B cell (primary cell): ENCODE data around the gene TIGD1. TPM values are rescaled to one million over a fixed set of nuclear protein-coding genes. Genes with fewer than 3 reads are reported as not detected.

Experiments used
- ATAC-seq: fragments of 200-7000 bp; cut with Tn5 transposase; one replicate; pipeline ENCODE4 v1.10.0; 2021; ENCODE audit warnings: low read depth, mild to moderate bottlenecking, moderate number of reproducible peaks, moderate library complexity
- CTCF ChIA-PET: fragments of 350-600 bp; sonication (Branson Sonifier 250); formaldehyde crosslinking; loops from one replicate; lab custom pipeline; 2021; ENCODE audit warnings: antibody characterized with exemption, inconsistent platforms; lab: Charles Lee
- POLR2A ChIA-PET: fragments of 350-600 bp; sonication (Branson Sonifier 250); formaldehyde crosslinking; loops from one replicate; lab custom pipeline; 2021; ENCODE audit warnings: antibody characterized with exemption; lab: Charles Lee
- DNase-seq: peaks from one replicate; pipeline ENCODE4 v3.0.0; 2013
- H2AFZ ChIP-seq: 2 replicates; pipeline ENCODE4 v1.6.1; 2012; ENCODE audit warnings: mild to moderate bottlenecking, low read depth, low read length; ENCODE audit not compliant: insufficient read depth, poor library complexity, severe bottlenecking
- H3K27ac ChIP-seq, 2 donors: 1 replicate in 1 of 2; 2 replicates in 1 of 2; pipeline ENCODE4 v1.5.1; 2012 to 2013; ENCODE audit warnings: low read length in 2 of 2, mild to moderate bottlenecking in 2 of 2, moderate library complexity in 1 of 2
- H3K27me3 ChIP-seq, 4 experiments: fragments of 200-600 bp in 1 of 4; sonication (generic) in 1 of 4; replicated peaks in 1 of 4; 1 replicate in 2 of 4; 2 replicates in 2 of 4; pipeline versions ENCODE4 v1.6.1 to v1.7.0; 2013 to 2016; ENCODE audit warnings: low read length in 3 of 4, mild to moderate bottlenecking in 2 of 4, mixed read lengths in 1 of 4, moderate library complexity in 1 of 4; ENCODE audit not compliant: insufficient read depth in 4 of 4, control insufficient read depth in 3 of 4; ENCODE audit errors: control extremely low read depth in 1 of 4
- H3K36me3 ChIP-seq, 2 experiments: replicated peaks in 1 of 2; 1 replicate in 1 of 2; 2 replicates in 1 of 2; pipeline versions ENCODE4 v1.6.1 to v1.7.1; 2013; ENCODE audit warnings: low read length in 1 of 2; ENCODE audit not compliant: insufficient read depth in 2 of 2, control insufficient read depth in 1 of 2; ENCODE audit errors: control extremely low read depth in 1 of 2, extremely low read depth in 1 of 2
- H3K4me1 ChIP-seq, 2 donors: fragments of 200-600 bp in 1 of 2; sonication (generic) in 1 of 2; 1 replicate in 1 of 2; 2 replicates in 1 of 2; pipeline versions ENCODE4 v1.5.1 to v1.6.1; 2013 to 2017; ENCODE audit warnings: low read length in 2 of 2; ENCODE audit not compliant: control insufficient read depth in 2 of 2, insufficient read depth in 2 of 2
- H3K4me2 ChIP-seq: replicated peaks from 2 replicates; pipeline ENCODE3; 2012; ENCODE audit warnings: mild to moderate bottlenecking, low read depth, low read length; ENCODE audit not compliant: poor library complexity, severe bottlenecking
- H3K4me3 ChIP-seq, 5 experiments: fragments of 200-600 bp in 1 of 5; sonication (generic) in 1 of 5; 1 replicate in 3 of 5; 2 replicates in 2 of 5; pipeline versions ENCODE4 v1.5.1 to v1.7.0; 2011 to 2016; ENCODE audit warnings: low read length in 4 of 5, mild to moderate bottlenecking in 4 of 5, low read depth in 2 of 5, control low read depth in 1 of 5, moderate library complexity in 1 of 5; ENCODE audit not compliant: insufficient read depth in 1 of 5; ENCODE audit errors: control extremely low read depth in 1 of 5, extremely low read depth in 1 of 5
- H3K79me2 ChIP-seq: fragments of 200-600 bp; sonication (generic); one replicate; pipeline ENCODE4 v1.6.0; 2016; ENCODE audit warnings: low read length; ENCODE audit not compliant: control insufficient read depth, insufficient read depth
- H3K9ac ChIP-seq: fragments of 200-600 bp; sonication (generic); 2 replicates; pipeline ENCODE4 v1.6.1; 2017; ENCODE audit warnings: mild to moderate bottlenecking, low read length, moderate library complexity
- H3K9me3 ChIP-seq, 3 donors: one replicate each; pipeline versions ENCODE4 v1.6.1 to v1.7.1; 2013; ENCODE audit warnings: low read length in 2 of 3; ENCODE audit not compliant: control insufficient read depth in 2 of 3, insufficient read depth in 1 of 3; ENCODE audit errors: control extremely low read depth in 1 of 3
- H4K20me1 ChIP-seq: 2 replicates; pipeline ENCODE4 v1.6.0; 2012; ENCODE audit warnings: mild to moderate bottlenecking, low read length; ENCODE audit not compliant: insufficient read depth, control insufficient read depth, poor library complexity, severe bottlenecking
- H3K27ac Mint-ChIP-seq: one replicate; pipeline ENCODE4 v1.8.0; 2021; ENCODE audit warnings: mixed read lengths
- H3K27me3 Mint-ChIP-seq: one replicate; pipeline ENCODE4 v1.8.0; 2021; ENCODE audit warnings: mixed read lengths
- H3K4me1 Mint-ChIP-seq: one replicate; pipeline ENCODE4 v1.8.0; 2021; ENCODE audit warnings: mixed read lengths
- H3K4me3 Mint-ChIP-seq: one replicate; pipeline ENCODE4 v1.8.0; 2021; ENCODE audit warnings: mixed read lengths
- H3K9me3 Mint-ChIP-seq: one replicate; pipeline ENCODE4 v1.8.0; 2022; ENCODE audit warnings: mixed read lengths; ENCODE audit not compliant: insufficient read depth
- EZH2 ChIP-seq: IDR thresholded peaks from 2 replicates; pipeline ENCODE4 v1.6.1; 2012; ENCODE audit warnings: borderline replicate concordance, low read depth, mild to moderate bottlenecking, moderate library complexity, low read length; ENCODE audit not compliant: insufficient read depth, poor library complexity, severe bottlenecking
- WGBS: methylation state at CpG from one replicate; pipeline ENCODE4 v1.1.5; 2013; ENCODE audit warnings: missing lambda C conversion rate; ENCODE audit not compliant: insufficient coverage; 5-methylcytosine and 5-hydroxymethylcytosine counted together
- intact Hi-C: fragments of 100-400 bp; cut with micrococcal nuclease; formaldehyde crosslinking; loops from one replicate; pipeline ENCODE4 v1.10.0; 2022
- polyA plus RNA-seq: library from polyadenylated mRNA; depleted of rRNA; stranded (reverse); fragments of >200 nt; gene quantifications from 2 replicates; pipeline ENCODE4 v1.2.3, GENCODE V29; 2012
- total RNA-seq, 2 donors: library from RNA; stranded (reverse); fragments of 120-200 nt in 1 of 2; gene quantifications; 1 replicate in 1 of 2; 2 replicates in 1 of 2; pipeline versions ENCODE4 v1.2.3 to v1.2.4, GENCODE V29; 2013 to 2022
- TF ChIP-seq, protein P1 (sequence below): fragments of 200-600 bp; IDR thresholded peaks from one replicate; pipeline ENCODE4 v1.8.0; 2022; ENCODE audit warnings: antibody characterized with exemption, mild to moderate bottlenecking

Gene TIGD1
- total and polyA plus RNA-seq, 2 donors (not counting 1 experiment from before 2014, with no cell fraction given), result 7.6 to 13.6 TPM

- H3K4me2 ChIP-seq, result no peak overlapping the region
- no peaks in the 10 kb centered on the region for H3K4me1 ChIP-seq
- no peak overlapping the region for H3K4me3 ChIP-seq
- H3K79me2 ChIP-seq, result no peaks in the 10 kb centered on the region
- DNase-seq (no peak), ATAC-seq (no peak)
- Mint-ChIP-seq H3K27me3 (no peaks in the 10 kb centered on the region), H3K4me3 (no peak overlapping the region), H3K27ac (no peak overlapping the region), H3K9me3 (no peaks in the 10 kb centered on the region), H3K4me1 (peaks cover 3% of the 10 kb centered on the region)
- no peaks in the 10 kb centered on the region for H4K20me1 ChIP-seq
- intact Hi-C loops, result no loop called here
- H3K36me3 ChIP-seq, result peaks cover 0 to 40% of the 10 kb centered on the region in 2 experiments
- TF ChIP-seq, protein P1, sequence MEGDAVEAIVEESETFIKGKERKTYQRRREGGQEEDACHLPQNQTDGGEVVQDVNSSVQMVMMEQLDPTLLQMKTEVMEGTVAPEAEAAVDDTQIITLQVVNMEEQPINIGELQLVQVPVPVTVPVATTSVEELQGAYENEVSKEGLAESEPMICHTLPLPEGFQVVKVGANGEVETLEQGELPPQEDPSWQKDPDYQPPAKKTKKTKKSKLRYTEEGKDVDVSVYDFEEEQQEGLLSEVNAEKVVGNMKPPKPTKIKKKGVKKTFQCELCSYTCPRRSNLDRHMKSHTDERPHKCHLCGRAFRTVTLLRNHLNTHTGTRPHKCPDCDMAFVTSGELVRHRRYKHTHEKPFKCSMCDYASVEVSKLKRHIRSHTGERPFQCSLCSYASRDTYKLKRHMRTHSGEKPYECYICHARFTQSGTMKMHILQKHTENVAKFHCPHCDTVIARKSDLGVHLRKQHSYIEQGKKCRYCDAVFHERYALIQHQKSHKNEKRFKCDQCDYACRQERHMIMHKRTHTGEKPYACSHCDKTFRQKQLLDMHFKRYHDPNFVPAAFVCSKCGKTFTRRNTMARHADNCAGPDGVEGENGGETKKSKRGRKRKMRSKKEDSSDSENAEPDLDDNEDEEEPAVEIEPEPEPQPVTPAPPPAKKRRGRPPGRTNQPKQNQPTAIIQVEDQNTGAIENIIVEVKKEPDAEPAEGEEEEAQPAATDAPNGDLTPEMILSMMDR, result no peak
- TF ChIP-seq EZH2, result no peak
- CTCF ChIA-PET, result interaction anchor here (0.7 kb wide), 1 partner anchor 1909 kb away, joined by 4 read pairs; no protein-coding TSS in a partner anchor
- H2AFZ ChIP-seq, result no peak overlapping the region
- H3K27me3 ChIP-seq, result no peaks in the 10 kb centered on the region
- POLR2A ChIA-PET, result no interaction called here
- peaks cover 0 to 4% (median 0%) of the 10 kb centered on the region in 3 donors for H3K9me3 ChIP-seq
- H3K27ac ChIP-seq, result no peak overlapping the region
- WGBS, result 96% methylated on average over 3 of the region's 6 CpGs
- H3K9ac ChIP-seq, result no peak overlapping the region
These were observed 30.3 kb upstream of the TIGD1 start for GRCh38 chr2:232580648-232580981.

DNA sequence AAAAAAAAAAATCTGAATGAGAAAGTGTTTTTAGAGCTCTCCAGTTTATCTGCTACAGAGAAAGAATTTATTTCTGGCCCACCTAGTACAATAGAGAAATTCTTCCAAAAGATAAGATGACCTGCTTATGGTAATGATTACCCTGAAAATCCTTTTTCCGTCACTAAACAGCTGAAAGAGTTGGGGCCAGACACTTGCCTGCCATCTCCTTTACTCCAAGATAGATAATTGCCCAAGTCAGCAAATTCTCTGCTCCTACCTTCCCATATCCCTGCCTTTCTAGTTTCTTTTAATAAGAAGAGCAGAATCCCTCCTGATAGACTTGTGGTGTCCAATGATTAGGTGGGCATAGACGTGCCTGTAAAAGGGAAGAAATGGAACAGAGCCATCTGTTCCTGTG is 28.3 kb upstream of the TIGD1 start:
- Histone ChIP-seq H3K79me2 (no peaks in the 10 kb centered on the region), H3K9me3 (no peaks in the 10 kb centered on the region), H4K20me1 (no peaks in the 10 kb centered on the region), H3K4me3 (no peak overlapping the region), H3K4me1 (no peaks in the 10 kb centered on the region), H3K36me3 (peaks cover 0 to 55% of the 10 kb centered on the region in 2 experiments), H3K27me3 (no peaks in the 10 kb centered on the region), H3K9ac (no peak overlapping the region), H3K27ac (no peak overlapping the region), H3K4me2 (no peak overlapping the region), H2AFZ (no peak overlapping the region)
- Mint-ChIP-seq H3K4me1 (peaks cover 3% of the 10 kb centered on the region), H3K9me3 (no peaks in the 10 kb centered on the region), H3K27ac (no peak overlapping the region), H3K4me3 (no peak overlapping the region), H3K27me3 (no peaks in the 10 kb centered on the region)
- ATAC-seq (no peak), DNase-seq (no peak)
- TF ChIP-seq, protein P1, result no peak
- TF ChIP-seq EZH2, result no peak
- CTCF ChIA-PET, result no interaction called here
- POLR2A ChIA-PET, result no interaction called here
- intact Hi-C loops, result no loop called here
- no CpG with 5 or more reads among the region's 2 CpGs for WGBS
